ENCODE data around the gene PPP2R5B.

PPP2R5B gene

GRCh38 chr11:64910451-64911093 lies 13.9 kb upstream of the PPP2R5B start:
- DNase-seq, result no peak

GRCh38 chr11:64911142-64911541 lies 13.3 kb upstream of the PPP2R5B start:
- DNase-seq, result no peak

GRCh38 chr11:64911689-64912088 lies 12.8 kb upstream of the PPP2R5B start:
- DNase-seq, result no peak

DNA sequence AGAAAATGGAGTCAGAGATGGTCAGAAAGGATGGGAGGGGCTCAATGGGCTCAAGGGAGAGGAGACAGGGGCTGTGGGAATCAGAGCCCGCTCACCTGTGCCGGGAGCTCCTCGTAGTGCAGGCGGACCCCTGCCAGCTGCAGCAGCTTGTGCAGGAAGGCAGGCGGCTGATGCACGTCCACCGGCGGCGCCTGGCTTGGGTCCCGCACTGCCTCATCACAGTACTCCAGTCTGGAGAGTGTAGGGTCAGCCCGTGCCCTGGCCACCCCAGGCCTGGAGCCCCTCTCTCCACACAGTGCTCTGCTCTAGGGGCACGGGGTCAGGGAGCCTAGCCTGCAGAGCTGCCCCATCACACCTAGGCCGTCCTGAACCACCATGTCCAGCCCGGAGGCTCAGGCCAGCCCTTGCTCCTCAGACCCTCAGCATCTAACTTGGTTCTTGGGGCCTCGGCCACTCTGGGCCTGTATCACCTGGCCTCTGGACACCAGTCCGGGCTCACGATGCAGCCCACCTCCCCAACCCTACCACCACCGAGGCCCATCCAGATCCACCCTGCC lies 11.2 kb upstream of the PPP2R5B start:
- DNase-seq, result no peak

DNA sequence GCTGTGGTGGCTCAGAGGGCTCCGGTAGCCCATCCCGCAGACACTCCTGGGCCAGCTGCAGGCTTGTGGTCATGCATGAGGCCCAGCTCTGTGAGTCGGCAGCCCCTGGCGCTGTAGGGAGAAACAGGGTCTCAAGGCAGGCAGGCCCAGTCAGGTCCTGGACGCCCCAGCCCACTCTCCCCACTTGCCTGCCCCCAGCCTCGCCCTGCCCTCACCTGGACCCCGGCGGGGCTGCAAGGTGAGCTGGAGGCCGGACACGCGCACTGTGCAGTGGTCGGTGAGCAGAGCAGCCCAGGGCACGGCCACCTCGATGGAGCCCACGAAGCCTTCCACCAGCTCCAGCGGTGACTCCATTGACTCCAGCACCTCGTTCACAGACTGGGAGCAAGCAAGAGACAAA lies 10.4 kb upstream of the PPP2R5B start:
- DNase-seq, result no peak

GRCh38 chr11:64915376-64915887 lies 9.1 kb upstream of the PPP2R5B start:
- DNase-seq, result no peak

- peak; percentile 72 for DNase-seq
These were observed 8.3 kb upstream of the PPP2R5B start for GRCh38 chr11:64916040-64916774.

- DNase-seq, result peak; percentile 100
These were observed 7.5 kb upstream of the PPP2R5B start, which contains the start of gene ATG2A for GRCh38 chr11:64916775-64917662. TSS of gene ATG2A (minus strand) at chr11:64917209. CDS start at chr11:64917135, 74 bp downstream.

DNA sequence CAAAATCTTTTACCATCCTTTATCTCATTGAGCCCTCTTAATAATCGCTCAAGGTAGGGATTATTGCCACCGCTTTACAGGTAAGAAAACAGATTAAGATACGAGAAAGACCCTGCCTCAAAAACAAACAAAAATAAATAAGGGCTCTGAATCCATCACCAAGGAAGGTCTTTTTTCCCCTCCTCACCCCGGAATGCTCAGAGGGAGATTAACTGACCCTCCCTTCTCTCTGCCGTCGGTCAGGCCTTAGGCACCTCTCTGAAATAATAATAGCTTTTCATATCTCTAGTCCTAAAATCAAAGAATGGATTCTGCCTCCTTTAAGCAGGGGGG lies 6.9 kb upstream of the PPP2R5B start:
- DNase-seq, result no peak

DNA sequence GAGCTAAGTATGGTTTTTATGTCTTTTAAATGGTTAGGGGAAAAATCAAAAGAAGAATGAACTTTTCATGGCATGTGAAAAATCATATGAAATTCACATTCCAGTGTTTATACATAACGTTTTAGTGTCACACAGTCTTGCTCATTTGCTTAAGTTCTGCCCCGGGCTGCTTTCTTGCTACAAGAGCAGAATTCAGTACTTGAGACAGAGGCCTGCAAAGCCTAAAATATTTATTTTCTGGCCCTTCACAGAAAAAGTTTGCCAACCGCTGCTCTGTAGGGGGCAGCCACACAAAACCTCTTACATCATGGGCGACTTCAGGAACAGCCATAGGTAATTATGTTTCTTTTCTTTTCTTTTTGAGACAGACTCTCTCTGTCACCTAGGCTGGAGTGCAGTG lies 6.5 kb upstream of the PPP2R5B start:
- no peak for DNase-seq

- no peak for DNase-seq
These were observed 4.9 kb upstream of the PPP2R5B start for GRCh38 chr11:64919627-64920026.

DNA sequence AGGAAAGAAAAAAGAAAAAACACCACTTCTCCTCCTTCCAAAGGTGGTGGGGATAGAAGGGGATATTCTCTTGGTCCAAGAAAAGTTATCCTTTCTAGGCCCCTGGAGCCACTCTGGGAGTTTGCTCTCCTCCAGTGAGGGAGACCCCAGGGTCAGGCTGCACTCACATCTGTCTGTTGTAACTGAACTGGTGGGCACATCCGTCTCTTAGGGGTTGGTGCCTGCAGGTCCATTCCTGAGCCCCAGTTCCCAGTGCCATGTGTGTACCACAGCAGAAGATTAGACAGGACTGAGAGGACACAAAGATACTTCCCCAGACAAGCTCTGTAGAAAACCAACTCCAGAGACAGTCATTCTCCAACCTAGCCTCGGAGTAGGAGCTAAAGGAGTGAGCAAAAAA lies 4.4 kb upstream of the PPP2R5B start:
- DNase-seq, result no peak

DNA sequence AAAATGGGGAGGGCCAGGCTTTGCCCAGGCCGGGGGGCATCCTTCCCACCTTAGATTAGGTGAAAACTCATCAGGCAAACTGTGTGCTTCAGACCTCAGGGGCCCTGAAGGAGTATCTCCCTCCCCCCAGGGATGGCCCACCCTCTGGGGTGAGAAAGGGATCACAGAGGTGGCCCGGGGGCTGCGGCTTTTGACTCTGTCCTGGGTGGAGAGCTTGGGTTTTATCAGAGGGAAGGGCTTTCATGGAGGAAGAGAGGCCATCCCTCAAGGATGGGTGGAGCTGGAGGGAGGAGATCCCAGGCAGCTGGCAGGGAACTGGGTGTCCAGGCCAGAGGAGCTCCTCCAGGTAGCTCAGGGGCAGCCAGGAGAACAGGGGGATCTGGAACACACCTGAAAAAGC lies 3.1 kb upstream of the PPP2R5B start:
- no peak for DNase-seq

GRCh38 chr11:64923151-64923661 lies 1.3 kb upstream of the PPP2R5B start:
- DNase-seq, result no peak

DNA sequence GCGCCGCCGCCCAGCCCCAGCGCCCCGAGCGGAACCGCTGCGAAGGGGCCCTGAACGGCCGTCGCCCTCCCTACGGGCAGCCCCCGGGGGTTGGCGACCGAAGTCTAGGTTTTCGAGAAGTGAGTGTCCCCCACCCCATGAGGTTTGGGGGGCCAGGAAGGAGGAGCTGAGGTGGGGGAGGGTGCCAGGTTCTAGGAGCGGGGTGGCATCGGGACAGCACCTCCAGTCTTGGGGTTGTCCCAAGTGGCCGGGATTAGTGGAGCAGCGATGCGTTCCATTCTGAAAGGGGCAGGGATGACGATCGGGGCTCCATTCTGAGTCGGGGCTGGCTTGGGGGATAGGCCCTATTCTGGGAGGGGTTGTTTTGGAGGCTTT lies 408 bp downstream of the PPP2R5B start:
- no peak for DNase-seq

GRCh38 chr11:64925536-64926436 lies 1.3 kb downstream of the PPP2R5B start:
- DNase-seq, result no peak

DNA sequence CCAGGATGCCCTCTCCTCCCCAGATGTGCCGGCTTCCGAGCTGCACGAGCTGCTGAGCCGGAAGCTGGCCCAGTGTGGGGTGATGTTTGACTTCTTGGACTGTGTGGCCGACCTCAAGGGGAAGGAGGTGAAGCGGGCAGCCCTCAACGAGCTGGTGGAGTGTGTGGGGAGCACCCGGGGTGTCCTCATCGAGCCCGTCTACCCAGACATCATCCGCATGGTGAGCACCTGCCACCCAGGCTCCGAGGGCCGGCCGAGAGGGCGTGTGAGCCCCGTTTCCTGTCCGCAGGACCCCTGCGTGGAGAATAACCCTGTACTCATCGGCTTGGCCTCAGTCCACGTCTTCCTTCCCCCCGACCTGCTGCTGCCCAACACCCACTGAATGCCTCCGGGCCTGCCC lies 2.2 kb downstream of the PPP2R5B start:
- no peak for DNase-seq

GRCh38 chr11:64928957-64929356 lies 4.5 kb downstream of the PPP2R5B start:
- no peak for DNase-seq

DNA sequence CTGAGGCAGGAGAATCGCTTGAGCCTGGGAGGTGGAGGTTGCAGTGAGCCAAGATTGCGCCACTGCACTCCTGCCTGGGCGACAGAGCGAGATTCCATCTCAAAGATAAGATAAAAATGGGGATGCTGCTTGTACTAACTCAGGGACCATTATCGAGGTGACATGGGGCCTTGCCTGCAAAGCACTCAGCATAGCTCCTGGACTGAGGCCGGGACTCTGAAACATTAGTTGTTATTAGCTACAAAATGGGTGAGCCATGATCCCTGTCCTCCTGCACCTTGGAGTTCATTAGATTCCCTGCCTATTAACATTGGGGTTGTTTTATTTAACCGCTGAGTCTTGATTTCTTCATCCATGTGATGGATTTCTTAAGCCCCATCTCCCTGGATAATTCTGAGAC lies 5.1 kb downstream of the PPP2R5B start:
- DNase-seq, result no peak

- no peak for DNase-seq
These were observed 5.9 kb downstream of the PPP2R5B start for GRCh38 chr11:64930340-64930739.

GRCh38 chr11:64931290-64931689 lies 6.8 kb downstream of the PPP2R5B start:
- no peak for DNase-seq

GRCh38 chr11:64932324-64932723 lies 7.8 kb downstream of the PPP2R5B start:
- no peak for DNase-seq
